SK-N-SH treated with all-trans-retinoic acid at 6 μM for 48 hours (cell line): Measurements from ENCODE around the gene STOML2.

Experiments
- ATAC-seq: fragments of 200-7000 bp; cut with Tn5 transposase; 3 replicates; pipeline ENCODE4 v1.9.1; 2020; ENCODE audit warnings: mild to moderate bottlenecking, moderate library complexity
- ARNTL ChIP-seq: fragments of 450-650 bp; formaldehyde crosslinking; IDR thresholded peaks from 2 replicates; pipeline ENCODE4 v1.5.0; 2020; ENCODE audit warnings: low read depth, mild to moderate bottlenecking, moderate library complexity, borderline replicate concordance
- BACH2 ChIP-seq: fragments of 250-450 bp; sonication (Bioruptor Pico); IDR thresholded peaks from 2 replicates; pipeline ENCODE4 v1.9.0; 2021; ENCODE audit warnings: mild to moderate bottlenecking, borderline replicate concordance
- CREB5 ChIP-seq: fragments of 250-450 bp; sonication (Bioruptor Pico); IDR thresholded peaks from 2 replicates; pipeline ENCODE4 v1.5.1; 2020; ENCODE audit warnings: low read depth, mild to moderate bottlenecking, moderate library complexity
- CSDC2 ChIP-seq: fragments of 250-450 bp; sonication (Bioruptor Pico); IDR thresholded peaks from 2 replicates; pipeline ENCODE4 v1.5.0; 2020; ENCODE audit warnings: mild to moderate bottlenecking, moderate library complexity
- CSRNP3 ChIP-seq: fragments of 250-450 bp; sonication (Bioruptor Pico); IDR thresholded peaks from 2 replicates; pipeline ENCODE4 v1.5.1; 2021; ENCODE audit warnings: mild to moderate bottlenecking, moderate library complexity
- ESRRG ChIP-seq: fragments of 250-450 bp; sonication (Bioruptor Pico); IDR thresholded peaks from 2 replicates; pipeline ENCODE4 v1.6.1; 2021; ENCODE audit warnings: mild to moderate bottlenecking
- GLIS3 ChIP-seq: fragments of 250-450 bp; sonication (Bioruptor Pico); IDR thresholded peaks from 2 replicates; pipeline ENCODE4 v1.5.0; 2020; ENCODE audit warnings: mild to moderate bottlenecking, moderate library complexity
- OSR1 ChIP-seq: fragments of 250-450 bp; sonication (Bioruptor Pico); IDR thresholded peaks from 2 replicates; pipeline ENCODE4 v1.8.0; 2022; ENCODE audit warnings: moderate library complexity, mild to moderate bottlenecking, inconsistent platforms
- POU6F1 ChIP-seq: fragments of 250-450 bp; sonication (Bioruptor Pico); IDR thresholded peaks from 2 replicates; pipeline ENCODE4 v1.8.0; 2021; ENCODE audit warnings: low read depth, mild to moderate bottlenecking, moderate library complexity, borderline replicate concordance
- RARB ChIP-seq: fragments of 250-450 bp; sonication (Bioruptor Pico); IDR thresholded peaks from 2 replicates; pipeline ENCODE4 v1.8.0; 2021; ENCODE audit warnings: mild to moderate bottlenecking, moderate library complexity
- SNAI2 ChIP-seq: fragments of 250-450 bp; sonication (Bioruptor Pico); IDR thresholded peaks from 2 replicates; pipeline ENCODE4 v1.5.0; 2020; ENCODE audit warnings: mild to moderate bottlenecking, moderate library complexity
- TOX ChIP-seq: fragments of 250-450 bp; sonication (Bioruptor Pico); IDR thresholded peaks from 2 replicates; pipeline ENCODE4 v1.8.0; 2021; ENCODE audit warnings: mild to moderate bottlenecking, moderate library complexity, borderline replicate concordance
- TSHZ2 ChIP-seq: fragments of 250-450 bp; sonication (Bioruptor Pico); IDR thresholded peaks from 2 replicates; pipeline ENCODE4 v1.5.0; 2020; ENCODE audit warnings: mild to moderate bottlenecking, moderate library complexity
- ZC3H10 ChIP-seq: fragments of 250-450 bp; sonication (Bioruptor Pico); IDR thresholded peaks from 2 replicates; pipeline ENCODE4 v1.5.1; 2021; ENCODE audit warnings: mild to moderate bottlenecking, moderate library complexity
- ZFP3 ChIP-seq: fragments of 250-450 bp; sonication (Bioruptor Pico); IDR thresholded peaks from 2 replicates; pipeline ENCODE4 v1.5.0; 2020; ENCODE audit warnings: mild to moderate bottlenecking, moderate library complexity
- ZFP30 ChIP-seq: fragments of 450-650 bp; formaldehyde crosslinking; IDR thresholded peaks from 2 replicates; pipeline ENCODE4 v1.5.0; 2022; ENCODE audit warnings: mild to moderate bottlenecking, moderate library complexity
- ZNF565 ChIP-seq: fragments of 450-650 bp; formaldehyde crosslinking; conservative IDR thresholded peaks from 2 replicates; pipeline ENCODE4 v1.5.0; 2020; ENCODE audit warnings: low read depth, mild to moderate bottlenecking, moderate library complexity
- ZNF70 ChIP-seq: fragments of 450-650 bp; formaldehyde crosslinking; IDR thresholded peaks from 2 replicates; pipeline ENCODE4 v1.5.0; 2020; ENCODE audit warnings: mild to moderate bottlenecking, moderate library complexity
- ZNF8 ChIP-seq: fragments of 450-650 bp; formaldehyde crosslinking; IDR thresholded peaks from 2 replicates; pipeline ENCODE4 v1.5.0; 2020; ENCODE audit warnings: mild to moderate bottlenecking, moderate library complexity

The STOML2 gene

GRCh38 chr9:35071814-35072460 lies 31.0 kb downstream of the STOML2 start (continued):
- no peak for TF ChIP-seq POU6F1 (CRISPR knock-in tag)
- TF ChIP-seq, all 23 proteins: peak for 2

GRCh38 chr9:35070823-35071813 lies 31.8 kb downstream of the STOML2 start:
- no peak for ATAC-seq
- TF ChIP-seq TSHZ2 (CRISPR knock-in tag) (no peak), OSR1 (CRISPR knock-in tag) (no peak), CSDC2 (CRISPR knock-in tag) (no peak), TOX (CRISPR knock-in tag) (no peak), SNAI2 (CRISPR knock-in tag) (no peak), ZNF70 (CRISPR knock-in tag) (no peak), RARB (CRISPR knock-in tag) (no peak), ARNTL (CRISPR knock-in tag) (no peak), ZC3H10 (no peak), ZNF8 (CRISPR knock-in tag) (no peak), GLIS3 (CRISPR knock-in tag) (no peak), CREB5 (no peak), ZFP3 (CRISPR knock-in tag) (no peak), POU6F1 (CRISPR knock-in tag) (no peak), ZFP30 (CRISPR knock-in tag) (no peak)

GRCh38 chr9:35069020-35069419 lies 33.9 kb downstream of the STOML2 start:
- TF ChIP-seq SNAI2 (CRISPR knock-in tag) (no peak), TSHZ2 (CRISPR knock-in tag) (no peak), OSR1 (CRISPR knock-in tag) (no peak), ESRRG (CRISPR knock-in tag) (no peak), BACH2 (CRISPR knock-in tag) (no peak), ZNF70 (CRISPR knock-in tag) (no peak), CSRNP3 (CRISPR knock-in tag) (no peak), ZNF565 (no peak)
- TF ChIP-seq, all 23 proteins: peak for 0
- no peak for ATAC-seq
